ENCODE results near the gene RPL10.

Gene RPL10

DNA sequence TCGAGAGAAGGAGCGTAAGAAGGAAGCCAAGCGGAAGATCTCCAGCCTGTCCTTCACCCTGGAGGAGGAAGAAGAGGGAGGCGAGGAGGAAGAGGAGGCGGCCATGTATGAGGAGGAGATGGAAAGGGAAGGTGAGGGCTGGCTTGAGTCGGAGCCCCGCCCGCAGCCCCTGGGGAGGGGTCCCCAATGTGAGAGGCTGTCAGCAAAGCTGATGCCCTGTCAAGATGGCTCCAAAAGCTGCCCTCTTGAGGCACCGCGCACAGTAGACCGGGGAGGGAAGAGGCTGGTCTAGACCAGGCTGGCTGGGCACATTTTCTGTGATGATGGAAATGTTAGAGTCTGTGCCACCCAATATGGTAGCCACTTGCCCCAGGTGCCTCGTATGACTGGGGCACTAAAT lies 48.3 kb downstream of the RPL10 start:
- no peak for DNase-seq (ENCODE audit: extremely low read depth, insufficient read length)
- TF ChIP-seq, protein P1, sequence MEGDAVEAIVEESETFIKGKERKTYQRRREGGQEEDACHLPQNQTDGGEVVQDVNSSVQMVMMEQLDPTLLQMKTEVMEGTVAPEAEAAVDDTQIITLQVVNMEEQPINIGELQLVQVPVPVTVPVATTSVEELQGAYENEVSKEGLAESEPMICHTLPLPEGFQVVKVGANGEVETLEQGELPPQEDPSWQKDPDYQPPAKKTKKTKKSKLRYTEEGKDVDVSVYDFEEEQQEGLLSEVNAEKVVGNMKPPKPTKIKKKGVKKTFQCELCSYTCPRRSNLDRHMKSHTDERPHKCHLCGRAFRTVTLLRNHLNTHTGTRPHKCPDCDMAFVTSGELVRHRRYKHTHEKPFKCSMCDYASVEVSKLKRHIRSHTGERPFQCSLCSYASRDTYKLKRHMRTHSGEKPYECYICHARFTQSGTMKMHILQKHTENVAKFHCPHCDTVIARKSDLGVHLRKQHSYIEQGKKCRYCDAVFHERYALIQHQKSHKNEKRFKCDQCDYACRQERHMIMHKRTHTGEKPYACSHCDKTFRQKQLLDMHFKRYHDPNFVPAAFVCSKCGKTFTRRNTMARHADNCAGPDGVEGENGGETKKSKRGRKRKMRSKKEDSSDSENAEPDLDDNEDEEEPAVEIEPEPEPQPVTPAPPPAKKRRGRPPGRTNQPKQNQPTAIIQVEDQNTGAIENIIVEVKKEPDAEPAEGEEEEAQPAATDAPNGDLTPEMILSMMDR (IDR thresholded peaks at IDR 0.05; ENCODE audit: insufficient read depth, low read length, poor library complexity, severe bottlenecking): no peak
- H3K4me3 ChIP-seq (replicated peaks; ENCODE audit: low read depth, low read length): no peak overlapping the region
- H3K27me3 ChIP-seq (replicated peaks; ENCODE audit: control insufficient read depth, insufficient read depth, low read length): no peaks in the 10 kb centered on the region
- peaks cover 10% of the 10 kb centered on the region for H3K36me3 ChIP-seq (ENCODE audit: control insufficient read depth, insufficient read depth, low read length)

DNA sequence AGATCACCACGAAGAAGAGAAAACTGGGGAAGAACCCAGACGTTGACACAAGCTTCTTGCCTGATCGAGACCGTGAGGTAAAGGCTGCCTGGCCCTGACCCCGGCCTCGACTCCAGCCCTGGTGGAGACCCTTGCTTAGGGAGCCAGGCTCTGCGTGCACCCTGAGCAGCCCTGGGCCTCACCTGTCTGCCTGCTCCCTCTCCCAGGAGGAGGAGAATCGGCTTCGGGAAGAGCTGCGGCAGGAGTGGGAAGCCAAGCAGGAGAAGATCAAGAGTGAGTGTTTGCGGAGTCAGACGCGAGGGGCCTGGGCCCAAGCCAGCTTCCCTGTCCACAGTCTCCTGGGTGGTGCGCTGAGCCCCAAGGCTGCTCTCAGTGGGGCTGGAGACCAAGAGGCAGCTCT lies 50.3 kb downstream of the RPL10 start:
- Histone ChIP-seq H3K27me3 (replicated peaks; ENCODE audit: control insufficient read depth, insufficient read depth, low read length) (no peaks in the 10 kb centered on the region), H3K4me3 (replicated peaks; ENCODE audit: low read depth, low read length) (no peak overlapping the region), H3K36me3 (ENCODE audit: control insufficient read depth, insufficient read depth, low read length) (peaks cover 10% of the 10 kb centered on the region)
- no peak for DNase-seq (ENCODE audit: extremely low read depth, insufficient read length)
- TF ChIP-seq, protein P1 (IDR thresholded peaks at IDR 0.05; ENCODE audit: insufficient read depth, low read length, poor library complexity, severe bottlenecking): no peak

DNA sequence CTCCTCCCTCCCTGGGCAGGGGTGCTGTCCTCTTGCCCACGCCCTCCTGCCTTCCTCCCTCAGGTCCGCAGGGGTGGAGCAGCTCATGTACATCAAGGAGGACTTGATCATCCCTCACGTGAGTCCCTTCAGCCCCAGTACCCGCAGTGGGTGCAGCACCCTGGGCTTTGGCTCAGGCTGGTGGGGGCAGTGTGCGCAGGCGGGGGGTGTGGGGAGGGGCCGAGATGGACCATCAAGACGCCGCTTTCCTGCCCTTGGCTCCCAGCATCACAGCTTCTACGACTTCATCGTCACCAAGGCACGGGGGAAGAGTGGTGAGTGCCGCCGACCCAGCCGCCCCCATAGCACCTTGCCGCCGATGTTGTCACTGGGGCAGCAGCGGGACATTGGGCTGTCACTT lies 51.4 kb downstream of the RPL10 start:
- TF ChIP-seq, protein P1 (IDR thresholded peaks at IDR 0.05; ENCODE audit: insufficient read depth, low read length, poor library complexity, severe bottlenecking): no peak
- DNase-seq (ENCODE audit: extremely low read depth, insufficient read length): no peak
- Histone ChIP-seq H3K36me3 (ENCODE audit: control insufficient read depth, insufficient read depth, low read length) (peaks cover 10% of the 10 kb centered on the region), H3K27me3 (replicated peaks; ENCODE audit: control insufficient read depth, insufficient read depth, low read length) (no peaks in the 10 kb centered on the region), H3K4me3 (replicated peaks; ENCODE audit: low read depth, low read length) (no peak overlapping the region)

DNA sequence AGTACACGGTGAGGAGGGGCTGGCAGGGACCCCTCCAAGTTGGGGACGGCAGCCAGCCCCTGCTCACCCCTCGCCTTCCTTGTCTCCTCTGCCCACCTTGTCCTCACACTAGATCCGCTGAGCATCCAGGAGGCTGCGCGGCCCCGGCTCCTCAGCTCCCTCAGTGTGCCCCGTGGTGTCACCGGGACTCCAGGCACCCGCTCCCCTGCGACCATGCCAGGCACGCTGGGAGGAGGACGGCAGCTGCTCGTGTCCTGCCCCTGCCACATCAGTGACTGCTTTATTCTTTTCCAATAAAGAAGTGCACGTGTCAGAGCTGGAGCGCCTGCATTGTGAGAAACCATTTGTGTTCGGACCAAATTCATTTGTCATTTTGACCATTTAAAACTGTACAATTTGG lies 52.1 kb downstream of the RPL10 start:
- no peaks in the 10 kb centered on the region for H3K27me3 ChIP-seq (replicated peaks; ENCODE audit: control insufficient read depth, insufficient read depth, low read length)
- H3K36me3 ChIP-seq (ENCODE audit: control insufficient read depth, insufficient read depth, low read length): peaks cover 10% of the 10 kb centered on the region

More for the DNA sequence above, 52.1 kb downstream of the RPL10 start:
- TF ChIP-seq, protein P1 (IDR thresholded peaks at IDR 0.05; ENCODE audit: insufficient read depth, low read length, poor library complexity, severe bottlenecking): no peak
- DNase-seq (ENCODE audit: extremely low read depth, insufficient read length): no peak
- no peak overlapping the region for H3K4me3 ChIP-seq (replicated peaks; ENCODE audit: low read depth, low read length)
